CD4-positive, alpha-beta T cell treated with Interleukin-17A for 1 hour (primary cell): ENCODE measurements around the gene MUSK.
"Not testable (repeated sequence)": the region's sequence is repeated elsewhere in the genome, so short reads cannot be mapped to it uniquely, and the experiment has no call there.

Experiments used
- DNase-seq: peaks from one replicate; pipeline ENCODE4 v3.0.0-alpha.2; 2020

Gene MUSK

DNA sequence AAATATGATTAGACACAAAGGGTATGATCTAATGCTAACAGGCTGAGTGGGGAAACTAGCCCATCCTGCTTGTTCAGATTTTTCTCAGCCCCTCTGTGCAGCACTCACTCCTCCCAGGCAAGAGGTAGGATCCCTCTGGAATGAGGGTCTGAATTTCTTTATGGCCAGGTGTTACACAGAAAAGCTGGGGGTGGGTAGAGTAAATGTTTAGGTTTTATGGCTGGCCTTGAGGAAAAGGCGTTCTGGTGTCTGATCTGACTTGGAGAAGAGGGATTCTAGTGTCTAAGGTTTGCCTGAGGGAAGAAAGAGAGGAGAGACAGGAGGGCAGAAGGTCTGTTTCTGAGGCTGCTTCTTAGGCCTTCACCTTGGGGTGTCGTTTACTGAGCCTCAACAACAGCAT, 97.3 kb downstream of the MUSK start:
- DNase-seq: no peak

DNA sequence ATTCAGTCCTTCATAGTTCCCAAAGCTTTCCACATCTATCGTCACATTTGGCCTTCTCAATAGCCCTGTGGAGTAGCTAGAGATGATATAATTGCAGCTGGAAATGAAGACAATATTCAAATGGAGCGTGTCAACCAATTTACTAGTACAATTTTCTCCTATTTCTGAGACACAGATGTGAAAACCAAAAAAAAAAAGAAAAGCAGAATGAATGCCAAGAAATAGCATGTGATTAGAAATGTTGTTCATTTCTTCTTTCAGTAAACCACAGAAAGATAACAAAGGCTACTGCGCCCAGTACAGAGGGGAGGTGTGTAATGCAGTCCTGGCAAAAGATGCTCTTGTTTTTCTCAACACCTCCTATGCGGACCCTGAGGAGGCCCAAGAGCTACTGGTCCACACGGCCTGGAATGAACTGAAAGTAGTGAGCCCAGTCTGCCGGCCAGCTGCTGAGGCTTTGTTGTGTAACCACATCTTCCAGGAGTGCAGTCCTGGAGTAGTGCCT, 99.0 kb downstream of the MUSK start:
- no peak for DNase-seq

DNA sequence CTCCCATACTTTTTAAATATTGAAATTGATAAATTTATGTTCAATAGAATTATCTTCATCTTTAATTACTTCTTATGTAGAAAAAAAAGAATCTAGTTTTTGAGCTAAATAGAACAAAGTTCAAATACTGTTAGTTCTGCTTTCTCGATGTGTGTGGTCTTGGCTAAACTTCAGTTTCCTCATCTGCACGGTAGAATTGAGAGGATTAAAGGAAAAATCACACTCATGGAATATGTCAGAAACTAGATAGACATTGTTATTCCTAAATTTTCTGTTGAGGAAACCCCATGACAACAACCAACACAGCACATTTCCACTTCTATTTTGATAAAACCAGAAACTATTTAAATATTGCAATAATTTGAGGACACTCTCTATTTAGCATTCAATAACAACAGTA, 100.3 kb downstream of the MUSK start:
- DNase-seq: no peak

DNA sequence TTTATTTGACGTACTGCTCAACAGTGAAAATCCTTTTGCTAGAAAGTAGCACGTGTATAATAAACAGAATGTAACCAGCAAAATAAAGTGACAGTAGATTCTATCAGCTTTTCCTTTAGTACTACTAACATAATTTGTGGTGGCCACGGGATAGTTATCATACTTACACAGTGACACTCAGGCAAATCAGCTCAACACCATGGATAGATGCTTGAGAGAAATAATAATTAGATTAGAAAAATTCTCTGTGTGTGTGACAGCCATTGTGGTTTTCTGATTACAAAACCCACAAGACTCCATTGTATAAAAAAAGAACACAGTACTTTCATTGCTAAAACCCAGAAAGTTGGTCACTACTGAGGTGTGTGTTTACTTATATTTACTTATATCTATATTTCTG, 101.1 kb downstream of the MUSK start:
- DNase-seq: no peak

DNA sequence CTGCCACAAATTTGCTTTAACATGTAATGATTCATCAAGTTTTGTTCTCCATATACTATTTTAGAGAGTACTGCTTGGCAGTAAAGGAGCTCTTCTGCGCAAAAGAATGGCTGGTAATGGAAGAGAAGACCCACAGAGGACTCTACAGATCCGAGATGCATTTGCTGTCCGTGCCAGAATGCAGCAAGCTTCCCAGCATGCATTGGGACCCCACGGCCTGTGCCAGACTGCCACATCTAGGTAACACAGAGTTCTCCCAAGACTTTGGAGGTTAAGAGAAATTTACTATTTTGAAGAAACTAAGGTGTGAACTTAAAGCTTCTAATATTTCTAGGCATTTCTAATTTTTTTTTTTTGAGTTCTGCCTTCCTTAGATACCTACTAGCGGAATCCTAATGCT, 107.1 kb downstream of the MUSK start:
- no peak for DNase-seq

DNA sequence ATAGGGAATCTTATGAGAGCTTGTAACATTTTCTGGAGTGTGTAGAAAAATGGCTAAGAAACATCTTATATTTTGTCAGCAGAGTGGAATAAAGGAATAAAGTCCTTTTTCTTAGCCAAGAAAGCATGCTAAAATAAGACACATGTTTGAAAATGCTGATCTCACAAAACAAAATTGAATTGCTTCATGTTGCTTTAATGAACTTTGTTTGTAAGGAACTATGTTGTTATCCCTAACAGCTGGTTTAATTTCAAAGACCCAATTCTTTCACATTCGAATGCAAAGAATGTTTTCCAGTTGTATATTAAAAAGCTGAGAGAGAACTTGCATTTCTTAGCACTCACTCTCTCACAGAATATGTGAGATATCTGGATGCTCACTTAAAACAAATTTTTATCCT, 107.6 kb downstream of the MUSK start:
- DNase-seq: no peak

DNA sequence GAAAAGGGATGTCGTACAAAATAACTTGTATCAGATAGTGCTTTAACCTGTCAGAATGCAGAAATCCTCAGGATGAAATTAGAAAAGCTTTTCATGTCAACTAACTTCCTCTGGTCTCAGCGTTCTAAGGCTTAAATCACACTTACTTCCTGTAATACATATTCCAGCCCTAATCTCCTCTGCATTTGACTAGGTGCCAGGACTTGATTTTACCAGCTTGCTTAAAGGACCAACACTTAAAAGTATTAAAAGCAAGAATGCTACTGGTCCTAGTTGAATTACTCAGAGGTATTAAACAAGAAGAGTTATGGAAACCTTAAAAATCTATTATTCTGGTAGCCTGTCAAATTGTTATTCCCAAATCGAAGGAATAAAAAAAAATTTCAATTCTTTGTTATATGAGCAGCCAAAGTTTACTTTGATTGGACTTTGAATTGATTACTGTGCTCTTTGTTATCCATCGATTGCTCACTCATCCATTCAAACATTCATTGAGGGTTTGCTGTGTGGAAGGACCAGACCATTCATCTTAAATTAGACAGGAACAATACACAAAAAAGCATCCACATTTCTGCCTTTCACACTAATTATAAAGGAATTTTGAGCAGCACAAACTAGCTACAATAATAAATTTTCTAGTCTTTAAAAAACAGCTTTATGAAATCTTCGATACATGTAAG, 108.7 kb downstream of the MUSK start:
- DNase-seq: no peak

DNA sequence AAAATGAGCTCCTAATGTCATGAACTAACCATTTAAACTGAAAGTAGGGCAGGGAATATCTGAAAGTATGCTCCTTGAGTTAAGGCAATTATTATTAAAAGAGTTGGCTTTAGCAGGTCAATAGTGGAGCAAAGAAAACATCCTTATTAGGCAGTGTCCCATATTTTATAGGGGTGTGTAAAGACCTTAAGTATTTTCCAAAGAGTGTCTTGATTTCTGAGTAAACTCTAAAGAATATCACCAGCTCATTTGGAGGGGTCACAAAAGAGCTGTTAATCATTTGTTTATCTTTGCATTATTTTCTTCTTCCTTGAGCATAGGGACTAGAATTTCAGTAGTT, 109.3 kb downstream of the MUSK start:
- no peak for DNase-seq

DNA sequence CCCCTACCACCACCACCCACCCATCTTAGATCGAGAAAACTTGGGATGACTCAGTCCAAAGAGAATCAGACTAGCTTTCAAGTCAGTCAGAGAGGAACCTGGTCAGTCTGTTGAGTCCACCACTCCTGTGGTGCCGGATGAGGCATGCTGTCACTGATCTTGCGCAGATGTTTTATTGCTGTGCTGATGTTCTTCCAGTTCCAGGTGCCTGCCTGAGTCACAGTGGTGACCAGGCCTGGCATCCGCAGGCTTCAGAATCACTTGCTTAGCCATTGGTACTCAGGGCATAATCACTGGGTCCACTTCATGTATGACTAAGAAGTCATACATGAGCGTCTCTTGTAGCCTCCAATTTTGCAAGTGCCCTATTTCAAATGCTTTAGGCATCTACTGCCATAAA, 114.1 kb downstream of the MUSK start:
- no peak for DNase-seq

DNA sequence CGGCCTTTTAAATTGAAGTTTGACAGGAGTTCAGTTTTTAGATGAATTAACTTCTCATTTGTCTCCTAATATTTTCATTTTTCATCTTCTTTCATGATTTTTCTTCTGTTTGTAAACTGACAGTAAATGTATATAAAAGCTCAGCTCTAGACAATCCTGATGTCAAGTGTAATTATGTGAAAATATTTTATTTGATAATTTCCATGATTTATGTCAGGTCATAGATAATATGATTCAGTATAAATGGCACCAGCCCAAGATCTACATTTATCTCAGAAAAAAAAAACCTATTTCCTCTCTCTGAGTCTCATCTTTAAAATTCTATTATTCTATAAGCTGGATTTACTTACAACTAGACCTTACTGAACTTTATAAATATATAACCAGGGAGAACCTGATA, 115.7 kb downstream of the MUSK start:
- DNase-seq: no peak

DNA sequence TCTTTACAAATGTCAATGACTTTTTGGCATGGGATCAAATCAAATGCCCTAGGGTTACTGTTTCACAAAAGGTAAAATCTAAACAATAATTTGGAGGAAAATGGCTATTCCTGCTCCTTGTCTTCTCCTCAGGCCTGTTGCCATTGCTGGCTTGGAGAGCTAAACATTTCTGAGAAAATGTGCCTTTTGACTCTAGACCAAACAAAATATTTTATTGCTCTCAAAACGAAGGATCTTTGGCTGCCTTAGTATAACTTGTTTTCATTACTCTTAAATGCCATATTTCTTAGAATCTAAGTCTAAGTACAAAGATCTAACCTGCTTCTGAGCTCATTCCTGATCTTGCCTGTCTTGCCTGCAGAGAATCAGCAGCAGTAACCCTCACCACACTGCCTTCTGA, 116.6 kb downstream of the MUSK start:
- no peak for DNase-seq

DNA sequence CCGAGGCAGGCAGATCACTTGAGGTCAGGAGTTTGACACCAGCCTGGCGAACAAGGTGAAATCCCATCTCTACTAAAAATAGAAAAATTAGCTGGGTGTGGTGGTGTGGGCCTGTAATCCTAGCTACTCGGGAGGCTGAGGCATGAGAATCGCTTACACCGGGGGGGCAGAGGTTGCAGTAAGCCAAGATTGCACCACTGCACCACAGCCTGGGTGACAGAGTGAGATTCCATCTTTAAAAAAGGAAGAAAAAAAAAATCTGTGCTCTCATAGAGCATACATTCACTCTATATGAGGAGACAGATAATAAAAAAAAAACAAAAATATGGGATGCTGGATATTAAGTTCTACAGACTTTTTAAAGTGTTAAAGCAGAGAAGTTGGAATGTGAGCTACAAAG, 119.8 kb downstream of the MUSK start:
- not testable (repeated sequence) for DNase-seq

DNA sequence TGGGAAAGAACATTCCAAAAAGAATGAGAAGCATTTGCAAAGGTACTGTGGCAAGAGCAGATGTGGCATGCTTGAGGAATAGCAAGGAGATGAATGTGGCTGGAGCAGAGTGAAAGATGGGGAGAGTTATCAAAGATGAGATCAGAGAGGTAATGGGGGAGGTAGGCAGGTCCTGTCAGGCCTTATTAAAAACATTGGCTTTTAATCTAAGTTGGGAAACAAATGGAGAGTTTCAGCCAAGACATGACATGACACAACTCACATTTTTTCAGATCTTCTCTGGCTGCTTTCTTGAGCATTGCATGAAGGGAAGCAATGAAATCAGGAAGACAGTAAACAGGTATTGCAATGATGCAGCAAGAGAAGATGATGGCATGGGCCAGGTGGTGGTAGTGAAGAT, 120.3 kb downstream of the MUSK start:
- no peak for DNase-seq

DNA sequence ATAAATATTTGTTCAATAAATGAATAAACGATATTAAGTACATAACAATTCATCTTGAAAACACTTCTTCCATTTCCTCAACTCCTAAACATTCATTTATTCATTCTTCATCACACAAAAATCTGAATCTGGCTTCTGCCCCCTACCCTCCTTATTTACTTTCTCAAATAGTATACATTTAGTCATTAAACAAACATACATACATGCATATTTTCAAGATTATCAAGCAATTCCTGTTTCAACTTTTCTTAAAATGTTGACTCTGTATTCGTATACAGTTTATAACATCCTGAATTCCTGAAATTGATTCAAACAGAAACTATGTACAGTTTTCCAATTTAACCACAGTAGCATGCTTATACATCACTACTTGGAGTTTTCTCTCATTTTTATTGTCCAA, 129.0 kb downstream of the MUSK start:
- no peak for DNase-seq

DNA sequence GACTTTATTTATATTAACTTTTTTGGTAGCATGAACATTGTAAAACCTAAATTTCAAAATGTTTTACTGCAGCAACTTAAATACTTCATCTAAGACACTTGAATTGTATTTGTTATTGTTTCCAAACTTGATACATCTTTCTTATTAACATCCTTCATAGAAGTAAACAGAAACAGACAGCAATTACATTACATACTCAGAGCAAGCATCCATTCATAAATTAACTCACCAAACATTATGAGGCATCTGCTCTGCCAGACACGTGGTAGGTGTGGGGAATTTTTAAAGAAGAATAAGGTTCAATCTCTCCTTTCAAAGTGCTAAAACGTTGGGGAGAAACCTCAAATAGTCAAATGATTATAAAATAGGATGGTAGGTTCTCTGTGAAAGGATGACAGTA, 130.8 kb downstream of the MUSK start:
- no peak for DNase-seq

DNA sequence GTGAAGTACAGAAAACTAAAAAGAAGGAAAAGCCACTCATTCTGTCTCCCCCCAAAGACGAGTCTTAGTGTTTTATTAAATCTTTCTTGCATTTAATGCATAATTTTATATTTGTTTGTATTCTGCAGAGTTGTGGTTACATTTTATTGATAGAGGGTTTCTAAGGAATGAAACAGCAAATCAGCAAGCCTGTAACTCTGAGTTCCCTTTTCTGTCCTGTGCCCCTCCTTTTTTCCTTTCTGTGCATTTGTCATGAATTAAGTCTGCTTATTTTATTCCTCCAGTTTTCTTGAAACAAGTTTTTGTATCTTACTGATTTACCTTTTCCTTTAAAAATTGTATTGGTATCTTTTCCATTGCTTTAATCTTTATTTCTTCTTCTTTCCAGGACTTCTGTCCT, 132.8 kb downstream of the MUSK start:
- DNase-seq: no peak

DNA sequence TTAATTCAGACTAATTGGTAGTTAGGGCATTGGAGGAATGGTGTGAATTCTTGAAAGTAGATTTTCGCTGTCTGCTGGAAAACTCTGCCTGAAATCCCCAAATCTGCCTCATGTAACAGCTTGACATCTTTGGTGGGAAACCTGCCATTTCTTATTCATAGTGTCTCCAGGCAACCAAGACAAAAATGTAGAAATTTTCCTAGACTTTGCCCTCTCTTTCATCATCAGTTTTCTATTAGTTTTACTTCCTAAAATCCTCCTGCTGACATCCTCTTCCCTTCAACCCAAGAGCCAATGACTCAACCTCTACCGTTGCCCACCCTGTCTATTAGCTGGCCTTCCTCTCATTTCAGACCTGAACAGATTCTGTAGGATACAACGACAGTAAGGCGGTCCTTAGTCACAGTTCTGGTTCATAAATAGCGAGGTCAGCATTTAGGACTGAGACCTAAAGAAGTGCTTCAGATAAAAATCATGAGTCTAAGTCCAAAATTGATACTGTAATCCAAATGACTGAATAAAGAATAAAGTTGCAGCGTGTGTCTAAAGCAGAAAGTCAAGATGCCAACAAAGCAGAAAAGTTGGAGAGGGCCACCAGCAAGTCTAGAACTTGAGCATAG, 133.9 kb downstream of the MUSK start:
- no peak for DNase-seq

DNA sequence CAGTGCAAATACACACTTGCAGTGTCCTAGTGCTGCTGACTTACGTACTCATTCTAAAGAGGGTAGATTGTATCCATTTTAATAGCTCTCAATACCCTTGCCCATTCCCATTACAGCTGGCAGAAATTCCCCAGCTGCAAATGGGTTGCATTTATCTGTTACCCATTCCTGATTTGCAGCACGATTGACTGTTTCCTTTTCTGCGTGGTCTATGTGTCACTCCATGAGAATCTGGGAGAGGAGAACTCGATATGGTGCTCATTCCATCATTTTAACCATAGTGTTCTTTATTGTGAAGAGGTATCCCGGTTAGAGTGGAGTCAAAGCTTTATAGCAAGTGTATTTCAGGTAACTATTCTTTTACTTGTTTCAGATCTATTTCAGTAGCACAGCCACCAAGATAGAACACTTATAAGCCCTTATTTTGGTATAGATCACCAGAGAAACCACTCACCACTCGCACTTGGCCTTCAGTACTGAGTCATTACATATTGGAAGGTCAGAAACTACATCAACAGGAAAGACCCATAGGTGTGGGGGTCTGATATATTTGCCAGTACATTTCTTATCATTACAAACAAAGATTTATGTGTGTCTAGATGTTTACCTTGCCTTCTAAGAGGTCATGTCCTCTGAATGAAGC, 139.5 kb downstream of the MUSK start:
- DNase-seq: no peak

DNA sequence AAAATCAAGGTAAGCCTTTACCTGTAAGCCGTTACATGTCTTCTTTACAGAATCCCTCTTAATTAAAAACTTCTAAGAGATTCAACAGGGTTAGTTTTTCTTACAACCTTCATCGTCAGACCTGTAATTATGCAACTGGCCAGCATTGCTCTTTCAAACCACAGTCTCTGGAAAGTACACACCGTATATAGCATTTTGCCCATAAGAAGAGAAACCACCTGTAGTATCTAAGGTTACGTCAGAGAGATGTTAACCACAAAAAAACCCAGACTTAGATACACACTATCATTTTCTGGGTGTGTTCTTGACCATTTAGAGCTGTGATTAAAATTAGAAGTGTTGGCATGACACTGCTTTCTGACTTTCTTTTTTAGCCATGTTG, 140.0 kb downstream of the MUSK start:
- no peak for DNase-seq

DNA sequence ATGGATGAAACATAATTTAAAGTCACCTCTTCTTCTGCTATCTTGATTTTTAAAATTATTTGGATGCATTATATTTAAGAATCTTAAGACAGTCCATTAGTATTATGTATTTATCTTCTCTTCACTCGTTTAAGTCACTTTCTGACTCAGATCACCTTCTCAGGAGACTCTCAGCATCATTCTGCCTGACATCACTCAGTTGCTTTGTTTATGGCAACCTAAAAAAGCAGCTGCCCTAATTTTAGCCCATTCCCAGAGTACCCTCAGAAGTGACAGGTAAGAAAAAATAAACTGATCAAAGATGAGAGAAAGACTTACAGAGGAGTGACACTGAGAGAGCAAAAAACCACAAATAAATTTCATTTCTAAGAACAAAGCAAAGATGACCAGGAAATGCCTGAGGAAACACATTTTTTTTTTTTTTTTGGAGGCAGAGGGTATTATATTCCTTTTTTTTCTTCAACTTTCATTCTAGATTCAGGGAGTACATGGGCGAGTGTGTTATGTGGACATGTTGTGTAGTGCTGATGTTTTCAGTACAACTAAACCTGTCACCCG, 140.5 kb downstream of the MUSK start:
- DNase-seq: no peak

DNA sequence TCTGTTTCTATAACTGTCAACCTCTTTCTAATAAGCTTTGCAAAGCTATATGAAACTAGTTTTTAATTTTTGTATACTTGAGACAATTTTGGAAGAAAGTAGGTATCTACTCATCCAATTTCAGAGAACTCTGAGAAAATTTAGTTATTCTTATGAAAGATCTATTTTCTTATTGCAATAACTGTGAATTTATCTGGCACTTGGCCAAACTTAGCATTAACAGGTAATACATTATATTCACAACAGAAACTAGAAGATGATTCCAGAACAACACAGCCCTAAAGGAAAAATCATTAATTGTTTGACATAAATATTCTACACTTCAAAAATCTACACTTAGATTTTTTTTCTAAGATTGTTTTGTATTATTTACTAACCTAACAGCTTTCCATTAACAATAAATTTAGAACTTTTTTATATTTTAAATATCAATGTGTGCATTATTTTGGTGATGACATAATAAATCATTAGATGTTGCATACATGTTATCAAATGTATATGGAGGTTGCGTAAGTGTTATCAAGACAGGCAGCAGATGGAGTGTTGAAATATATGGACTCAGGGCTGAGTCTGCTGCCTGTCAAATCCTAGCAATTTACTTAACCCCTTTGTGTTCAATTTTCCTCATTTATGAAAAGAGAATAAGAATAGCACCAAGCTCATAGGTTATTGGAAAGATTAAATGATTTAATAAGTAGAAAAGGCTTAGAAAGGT, 141.8 kb downstream of the MUSK start:
- no peak for DNase-seq

DNA sequence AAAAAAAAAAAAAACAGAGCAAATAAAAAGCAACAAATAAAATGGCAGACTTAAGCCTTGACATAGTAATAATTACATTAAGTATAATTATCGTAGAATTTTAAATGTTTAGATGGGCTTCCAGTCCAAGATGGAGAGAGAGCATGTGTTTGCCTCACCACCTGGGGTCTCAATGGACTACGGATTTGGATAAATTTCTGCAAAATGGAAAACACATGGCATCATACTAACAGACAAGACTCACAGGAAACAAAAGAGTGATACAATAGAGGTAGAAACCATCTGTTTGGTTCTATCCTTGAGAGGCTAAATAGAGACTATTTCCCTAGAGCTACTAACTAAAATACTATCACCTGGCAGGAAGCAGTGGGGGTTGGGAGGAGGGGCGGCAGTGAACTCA, 144.3 kb downstream of the MUSK start:
- DNase-seq: no peak

DNA sequence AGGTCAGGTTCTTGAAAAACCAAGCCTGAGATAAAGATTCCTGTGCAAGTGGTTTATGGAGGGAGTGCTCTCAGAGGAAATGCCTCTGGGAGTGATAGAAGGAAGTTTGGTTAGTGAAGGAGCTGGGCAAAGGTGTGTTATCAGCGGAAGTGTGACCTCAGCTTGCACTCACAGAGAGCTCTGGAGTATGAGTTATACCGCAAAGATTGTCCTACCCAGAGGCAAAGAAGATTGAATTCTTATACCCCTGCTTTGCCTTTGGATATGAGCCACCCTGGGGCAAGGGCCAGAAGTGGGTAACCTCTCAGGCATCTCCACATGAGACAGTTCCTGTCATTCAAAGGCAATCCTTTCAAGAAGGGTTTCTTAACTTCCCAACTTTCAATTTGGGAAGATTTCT, 145.6 kb downstream of the MUSK start:
- no peak for DNase-seq

DNA sequence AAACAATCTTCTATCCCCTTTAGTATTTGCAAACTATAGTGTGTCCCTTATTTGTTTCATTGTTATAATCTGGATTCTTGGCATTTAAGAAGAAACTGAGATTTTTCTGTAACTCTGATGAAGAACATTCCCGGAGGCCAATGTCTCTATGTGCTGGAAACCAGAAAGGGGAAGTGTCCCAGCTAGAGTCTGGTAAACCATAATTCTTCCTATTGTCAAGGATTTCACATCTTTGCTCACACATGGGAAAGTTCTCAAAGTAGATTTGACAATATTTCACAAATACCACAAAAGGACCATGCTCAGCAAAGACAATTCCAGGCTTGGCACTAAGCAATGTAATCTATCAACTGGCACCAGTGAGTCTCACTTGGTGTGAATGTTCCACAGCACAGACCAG, 146.8 kb downstream of the MUSK start:
- DNase-seq: no peak
